Right lung (tissue), 5 donors: Measurements from ENCODE around the gene IWS1. TPM values are rescaled to one million over a fixed set of nuclear protein-coding genes. Genes with fewer than 3 reads are reported as not detected.

Experiments
- DNase-seq, 2 donors: peaks; one replicate each; pipeline ENCODE4 v3.0.0-alpha.2; 2013
- polyA plus RNA-seq, 5 donors: library from polyadenylated mRNA; unstranded; fragments of 120-200 nt; gene quantifications; one replicate each; pipeline versions ENCODE4 v1.2.1 to v1.2.3, GENCODE V29; 2013; ENCODE audit warnings: inconsistent platforms in 1 of 5, low replicate concordance in 1 of 5; ENCODE audit not compliant: insufficient read length in 5 of 5, insufficient read depth in 1 of 5

IWS1 gene
- polyA plus RNA-seq, 5 donors: 52.0 to 73.5 (median 66.0) TPM

DNA sequence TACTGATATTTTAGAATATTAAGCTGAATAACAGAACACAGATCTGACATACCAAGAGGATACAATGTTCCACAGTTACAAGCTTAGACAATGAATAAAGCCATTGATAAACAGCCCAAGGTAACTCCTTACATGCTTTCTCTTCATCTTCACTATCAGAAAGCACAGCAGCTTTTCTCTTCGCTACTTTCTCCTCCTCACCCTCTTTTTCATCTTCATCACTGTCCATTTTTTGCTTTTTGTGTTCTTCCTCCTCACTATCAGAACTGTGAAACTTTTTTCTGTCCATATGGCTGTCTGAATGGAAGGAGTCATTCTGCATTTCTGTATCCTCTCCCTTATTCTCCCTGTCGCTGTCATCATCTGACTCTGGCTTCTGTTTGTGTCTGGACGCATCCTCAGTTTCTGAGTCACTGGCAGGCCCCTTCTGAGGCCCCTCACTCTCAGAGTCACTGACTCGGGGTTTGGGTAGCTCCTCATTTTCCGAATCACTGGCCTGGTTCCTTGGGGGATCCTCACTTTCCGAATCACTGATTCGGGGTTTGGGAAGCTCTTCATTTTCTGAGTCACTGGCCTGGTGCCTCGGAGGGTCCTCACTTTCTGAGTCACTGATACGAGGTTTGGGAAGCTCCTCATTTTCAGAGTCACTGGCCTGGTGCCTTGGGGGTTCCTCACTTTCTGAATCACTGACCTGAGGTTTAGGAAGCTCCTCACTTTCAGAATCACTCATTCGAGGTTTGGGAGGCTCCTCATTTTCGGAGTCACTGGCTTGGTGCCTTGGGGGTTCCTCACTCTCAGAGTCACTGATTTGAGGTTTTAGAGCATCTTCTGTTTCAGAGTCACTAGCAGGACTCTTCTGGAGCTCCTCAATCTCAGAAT is 21.5 kb downstream of the IWS1 start:
- DNase-seq: no peak

DNA sequence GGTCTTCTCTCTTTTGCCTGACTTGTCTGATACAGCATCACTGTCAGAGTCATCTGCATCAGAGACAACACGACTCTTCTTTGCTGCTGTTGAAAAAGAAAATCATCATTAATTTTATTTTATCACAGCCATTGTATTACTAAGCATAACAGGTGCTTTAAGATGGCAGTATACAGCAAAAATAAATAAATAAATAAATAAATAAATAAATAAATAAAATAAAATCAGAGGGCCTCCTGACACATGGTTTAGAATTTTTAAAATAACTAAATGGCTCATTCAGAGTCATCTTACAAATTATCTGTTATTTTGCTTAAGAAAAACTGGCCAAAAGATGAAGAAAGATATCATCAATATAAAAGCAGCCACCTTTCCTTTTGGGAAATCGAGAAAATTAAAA is 22.8 kb downstream of the IWS1 start:
- DNase-seq: no peak

DNA sequence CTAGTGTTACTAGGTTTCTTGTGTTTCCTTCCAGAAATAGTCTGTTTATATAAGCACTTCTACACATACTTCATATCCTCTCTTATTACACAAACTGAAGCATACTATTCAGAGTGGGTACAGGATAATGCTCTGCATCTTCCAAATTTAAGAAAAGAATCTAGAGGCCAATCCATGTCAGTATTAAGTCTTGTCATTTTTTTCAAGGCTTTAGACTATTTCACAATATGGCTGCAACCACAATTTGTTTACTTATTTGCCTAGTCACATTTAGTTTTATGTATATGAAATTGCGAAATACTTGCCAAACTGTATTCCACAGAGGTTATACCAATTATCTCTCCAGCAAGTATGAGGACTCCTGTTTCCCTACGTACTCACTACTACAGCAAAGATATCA is 27.9 kb downstream of the IWS1 start:
- no peak for DNase-seq

DNA sequence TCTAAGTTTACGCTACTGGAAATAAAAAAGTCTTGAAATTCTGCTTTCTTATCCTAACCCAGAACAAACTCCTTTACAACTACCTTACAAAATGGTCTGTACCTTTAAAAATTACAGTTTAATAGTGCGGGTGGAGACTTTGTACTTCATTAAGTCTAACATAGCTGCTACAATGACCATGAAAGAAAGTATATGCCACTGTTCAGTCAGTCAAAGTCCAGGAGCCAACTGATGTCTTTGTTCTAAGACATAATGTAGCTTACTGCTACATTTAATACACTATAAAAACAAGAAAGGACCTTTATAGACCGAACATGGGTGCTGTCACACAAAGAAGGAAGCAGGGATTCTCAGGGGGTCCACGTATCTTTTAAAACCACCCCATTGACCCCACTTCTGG is 36.0 kb downstream of the IWS1 start:
- no peak for DNase-seq

DNA sequence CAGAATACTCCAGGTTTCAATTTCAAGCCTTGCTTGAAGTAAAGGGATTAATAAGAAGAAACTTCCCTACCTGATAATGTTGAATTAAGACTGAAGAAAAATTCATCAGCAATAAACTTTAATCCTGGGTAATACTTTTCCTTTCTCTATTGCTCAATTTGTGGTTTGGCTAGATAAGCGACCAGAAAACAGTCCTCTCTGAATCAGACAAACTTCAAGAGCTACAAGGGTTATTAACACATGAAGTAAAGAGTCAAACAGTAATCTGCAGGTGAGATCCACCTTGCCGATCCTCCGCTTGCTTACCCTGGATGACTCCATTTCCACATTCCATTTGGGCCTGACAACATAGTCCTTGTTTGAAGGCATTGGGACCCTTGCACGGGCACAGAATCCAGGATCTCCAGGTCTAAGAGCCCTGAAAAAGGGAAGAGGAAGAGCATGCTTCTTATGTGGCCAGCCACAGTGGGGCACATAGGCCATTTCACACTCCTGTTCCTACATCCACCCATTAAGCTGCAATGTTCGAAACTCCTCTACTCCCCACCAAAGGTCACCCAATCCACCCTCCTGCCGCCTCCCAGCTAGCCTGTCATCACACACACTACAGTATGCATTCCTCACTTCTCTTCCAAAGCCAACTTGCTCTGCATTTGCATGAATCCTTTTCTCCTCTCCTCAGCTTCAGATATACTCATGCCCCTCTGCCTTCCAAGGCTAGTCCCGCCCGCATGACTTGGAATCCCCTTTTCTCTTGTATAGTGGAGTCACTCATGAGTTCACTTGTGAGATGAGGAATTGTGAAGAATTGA is 39.8 kb downstream of the IWS1 start:
- no peak for DNase-seq

DNA sequence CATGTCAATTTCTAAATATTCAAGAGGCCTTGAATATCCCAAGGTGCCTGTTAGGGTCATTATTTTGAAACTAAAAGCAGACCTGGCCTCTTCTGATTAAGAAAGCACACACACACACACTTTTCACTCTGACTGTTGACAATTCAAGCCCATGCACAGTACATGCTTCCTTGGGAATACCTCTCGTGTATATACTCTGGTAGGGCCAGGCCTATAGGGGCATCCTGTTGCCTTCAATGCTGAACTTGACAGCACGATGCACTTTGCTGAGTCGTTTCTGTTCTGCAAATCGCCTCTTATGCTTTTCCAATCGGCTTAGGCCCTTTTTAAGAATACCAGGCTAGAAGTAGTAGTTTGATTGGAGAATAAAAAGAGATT is 40.6 kb downstream of the IWS1 start:
- no peak for DNase-seq

DNA sequence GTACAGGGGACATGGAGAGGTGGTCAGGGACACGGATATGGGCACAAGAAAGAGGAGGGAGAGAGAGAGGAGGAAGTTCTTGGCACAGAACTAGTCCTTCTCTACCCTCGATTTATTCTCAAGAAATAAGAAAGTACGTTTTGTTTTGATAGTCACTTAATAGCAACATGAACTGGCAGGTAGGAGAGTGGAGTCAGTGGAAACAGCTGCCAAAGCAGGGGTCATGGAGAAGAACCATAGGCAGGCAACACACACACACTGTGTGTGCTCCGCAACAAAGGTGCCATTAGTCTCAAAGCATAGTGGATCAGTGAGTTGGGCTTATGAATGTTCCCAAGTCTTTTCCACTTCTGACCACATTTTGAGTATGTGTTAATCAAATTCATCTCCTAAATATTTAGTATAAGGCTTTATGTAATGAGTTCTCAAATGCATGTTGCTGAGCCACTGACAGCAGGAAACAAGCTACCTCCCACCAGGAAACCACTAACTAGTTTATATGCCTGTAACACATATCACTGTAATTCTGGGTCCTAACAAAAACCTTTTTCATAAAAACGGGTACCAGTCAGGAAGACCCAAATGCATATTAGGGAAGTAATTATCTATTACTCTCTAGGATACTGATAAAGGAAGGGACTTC is 41.1 kb downstream of the IWS1 start:
- DNase-seq: no peak

DNA sequence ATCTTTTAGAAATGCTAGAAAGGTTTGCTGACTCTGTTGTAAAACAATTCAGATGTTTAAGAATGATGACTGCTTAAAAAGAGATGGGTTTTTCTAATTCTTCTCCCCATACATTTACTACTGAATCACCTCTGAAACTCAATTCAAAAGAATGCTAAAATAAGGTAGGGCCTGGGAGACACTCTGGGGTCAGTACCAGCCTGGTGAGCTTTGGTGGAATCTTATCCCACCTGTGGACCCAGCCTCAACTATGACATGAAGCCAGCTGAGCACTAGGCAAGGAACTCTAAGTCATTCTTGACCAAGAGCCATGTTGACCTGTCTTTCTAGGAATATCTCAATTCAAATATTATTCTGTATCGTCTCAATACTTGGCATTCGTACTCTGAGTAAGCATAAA is 44.3 kb downstream of the IWS1 start:
- DNase-seq: no peak

DNA sequence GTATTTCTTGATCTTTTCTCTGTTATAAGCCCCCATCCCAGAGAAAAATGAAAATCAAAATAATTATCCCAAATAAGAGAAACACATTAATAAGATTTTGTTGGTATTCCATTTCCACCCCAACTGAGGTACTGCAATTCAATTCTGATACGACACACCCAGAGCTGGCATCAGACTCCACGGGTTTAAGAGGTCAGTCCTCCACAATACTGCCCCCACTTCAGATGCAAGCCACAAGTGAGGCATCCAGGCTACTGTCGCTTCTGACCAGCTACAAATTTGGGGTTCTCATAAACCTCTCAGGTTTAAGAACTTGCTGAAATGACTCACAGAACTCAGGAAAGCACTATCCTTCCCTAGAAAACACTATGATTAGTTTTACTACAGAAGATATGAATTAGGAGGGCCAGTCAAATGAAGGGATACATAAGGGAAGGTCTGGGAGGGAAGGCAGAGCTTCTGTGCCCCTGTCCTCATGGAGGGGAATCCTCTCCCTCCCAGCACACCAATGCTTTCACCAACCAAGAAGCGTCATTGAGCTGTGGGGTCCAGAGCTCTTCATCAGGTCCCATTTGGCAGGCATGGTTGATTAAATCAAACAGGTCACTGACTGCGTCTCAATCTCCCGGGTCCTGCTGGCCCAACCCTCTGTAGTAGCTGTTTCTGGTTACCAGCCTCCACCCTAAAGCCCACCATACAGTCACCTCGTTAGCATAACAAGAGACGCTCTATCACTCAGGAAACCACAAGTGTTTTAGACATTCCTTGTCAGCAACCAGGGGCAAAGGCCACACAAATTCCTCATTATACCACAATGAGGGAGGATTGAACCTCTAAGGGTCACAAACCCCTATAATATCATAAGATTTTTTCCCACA is 46.2 kb downstream of the IWS1 start:
- DNase-seq: no peak

DNA sequence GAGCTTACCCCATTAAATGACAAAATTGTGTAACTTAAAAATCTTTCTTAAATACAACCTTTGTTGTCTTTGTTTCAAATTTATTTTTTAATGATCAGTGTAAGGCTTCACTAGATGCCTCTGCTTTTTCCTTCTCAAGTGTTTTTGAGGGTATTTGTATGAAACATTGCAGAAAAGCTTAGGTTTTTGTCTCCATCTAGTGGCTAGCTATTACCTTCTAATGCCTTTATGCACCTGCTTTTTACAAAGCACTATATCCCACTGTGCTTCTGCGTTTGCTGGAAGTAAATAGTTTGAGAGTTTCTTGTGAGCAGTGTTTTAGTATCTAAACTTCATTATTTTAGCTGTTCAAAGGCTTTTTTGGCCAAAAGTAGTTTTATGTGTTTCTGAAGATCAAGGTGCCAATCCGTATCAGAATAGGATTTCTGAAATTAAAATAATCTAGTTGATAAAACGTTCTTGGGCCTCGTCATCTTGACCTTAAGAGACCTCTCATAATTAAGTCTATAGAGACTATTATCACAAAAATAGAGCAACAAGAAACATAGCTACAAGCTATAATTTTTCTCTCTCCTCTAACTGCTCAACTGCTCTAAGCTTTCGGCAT is 47.0 kb downstream of the IWS1 start:
- peak in 1 of 2 donors; percentile 47 for DNase-seq

DNA sequence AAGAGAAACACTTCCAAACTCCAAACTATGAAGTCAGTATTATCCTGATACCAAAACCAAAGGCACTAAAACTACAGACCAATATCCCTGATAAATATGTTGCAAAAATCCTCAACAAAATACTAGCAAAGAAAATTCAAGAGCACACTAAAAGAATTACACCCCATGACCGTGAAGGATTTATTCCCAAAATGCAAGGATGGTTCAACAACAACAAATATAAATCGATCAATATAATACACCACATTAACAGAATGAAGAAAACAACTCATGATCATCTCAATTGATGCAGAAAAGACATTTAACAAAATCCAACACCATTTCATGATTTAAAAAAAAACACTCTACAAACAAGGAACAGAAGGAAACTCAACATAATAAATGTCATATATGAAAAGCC is 50.5 kb downstream of the IWS1 start:
- DNase-seq: no peak

DNA sequence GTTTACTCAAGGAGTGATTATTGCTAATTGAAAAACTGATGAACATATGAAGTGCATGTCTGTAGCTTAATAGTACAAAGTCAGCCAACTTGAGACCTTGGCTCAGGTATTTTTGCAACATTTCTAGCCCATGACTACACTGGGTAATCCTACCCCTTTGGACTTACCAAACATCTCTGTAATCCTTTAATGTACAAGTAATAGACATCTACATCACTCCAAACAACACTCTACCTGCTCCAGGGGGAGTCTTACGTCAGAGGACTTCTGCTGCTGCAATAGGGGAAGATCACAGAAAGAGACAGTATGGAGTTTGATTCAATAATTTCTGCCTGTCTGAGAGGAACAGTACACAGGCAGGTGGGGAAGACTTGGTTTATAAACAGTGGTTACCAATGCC is 54.0 kb downstream of the IWS1 start:
- no peak for DNase-seq

DNA sequence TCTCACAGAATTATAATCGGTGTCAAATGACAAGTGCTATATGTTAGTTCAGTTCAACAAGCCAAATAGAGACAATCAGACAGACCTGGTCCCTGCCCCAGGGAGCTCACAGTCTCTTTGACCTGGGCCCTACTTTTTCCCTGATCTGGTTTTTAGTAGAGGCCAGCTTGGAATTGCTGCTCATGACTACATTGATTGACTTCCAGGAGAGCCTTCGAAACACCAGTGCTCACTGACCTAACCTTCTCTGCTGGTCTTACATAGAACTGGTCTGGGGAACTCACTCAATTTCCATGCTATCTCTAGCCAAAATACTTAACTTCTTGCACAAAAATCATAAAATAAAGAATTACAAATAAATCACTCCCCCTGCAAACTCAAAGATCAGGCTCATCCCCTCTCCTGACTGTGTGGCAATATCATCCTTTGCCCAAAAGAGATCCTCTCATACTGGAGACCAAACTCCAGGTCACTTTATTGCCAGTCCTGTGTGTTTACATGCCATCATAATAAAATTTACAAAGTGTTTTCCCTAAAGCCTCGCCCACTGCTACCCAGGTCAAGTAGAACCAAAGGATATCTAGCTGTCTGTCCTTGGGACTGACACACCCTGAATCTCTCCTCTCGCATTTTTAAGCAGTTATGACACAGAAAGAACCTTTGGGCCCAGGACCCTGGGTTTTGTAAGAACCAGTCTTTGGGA is 54.9 kb downstream of the IWS1 start:
- DNase-seq: no peak

DNA sequence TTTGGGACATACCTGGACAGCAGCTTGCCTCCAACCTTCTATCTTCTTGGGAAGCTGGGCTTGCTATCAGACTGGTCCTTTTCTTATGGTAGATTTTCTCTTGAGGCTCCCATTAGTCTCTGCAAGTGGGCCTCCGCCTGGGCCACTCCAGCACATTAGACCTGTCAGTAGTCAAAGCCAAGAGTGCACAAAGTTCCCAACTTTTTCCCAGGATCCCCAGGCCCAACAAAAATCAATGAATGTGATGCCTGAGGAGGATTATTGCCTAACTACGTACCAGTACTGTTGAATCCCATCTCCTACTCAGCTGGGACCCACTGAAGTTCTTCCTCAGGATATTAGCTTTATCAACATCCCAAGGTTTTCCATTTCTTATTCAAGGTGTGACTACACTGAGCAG is 56.3 kb downstream of the IWS1 start:
- DNase-seq: no peak

DNA sequence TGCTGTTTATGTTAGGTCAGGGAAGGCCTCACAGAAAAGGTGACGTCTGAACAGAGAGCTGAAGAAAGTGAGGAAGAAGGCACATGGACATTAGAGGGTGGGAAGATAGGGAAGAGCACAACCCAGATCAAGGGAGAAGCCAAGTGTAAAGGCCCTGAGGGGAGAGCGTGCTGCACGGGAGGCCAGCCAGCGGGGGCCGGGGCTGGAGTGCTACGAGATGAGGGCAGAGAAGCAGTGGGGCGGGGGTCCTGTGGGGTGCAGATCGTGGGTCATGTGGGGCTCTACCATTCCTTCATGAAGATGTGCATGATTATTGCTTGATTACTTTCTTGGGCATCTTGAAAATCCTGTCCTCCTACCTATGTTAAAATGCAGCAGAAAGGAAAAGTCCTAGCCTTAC is 57.2 kb downstream of the IWS1 start:
- DNase-seq: no peak

DNA sequence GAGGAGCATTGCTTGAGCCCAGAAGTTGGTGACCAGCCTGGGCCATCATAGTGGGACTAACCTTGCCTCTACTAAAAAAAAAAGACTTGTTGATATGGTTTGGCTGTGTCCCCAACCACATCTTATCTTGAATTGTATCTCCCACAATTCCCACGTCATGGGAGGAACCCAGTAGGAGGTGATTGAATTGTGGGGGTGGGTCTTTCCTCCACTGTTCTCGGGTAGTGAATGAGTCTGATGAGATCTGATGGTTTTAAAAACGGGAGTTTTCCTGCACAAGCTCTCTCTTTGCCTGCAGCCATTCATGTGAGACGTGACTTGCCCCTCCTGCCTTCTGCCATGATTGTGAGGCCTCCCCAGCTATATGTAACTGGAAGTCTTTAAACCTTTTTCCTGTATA is 61.0 kb downstream of the IWS1 start:
- no peak for DNase-seq

DNA sequence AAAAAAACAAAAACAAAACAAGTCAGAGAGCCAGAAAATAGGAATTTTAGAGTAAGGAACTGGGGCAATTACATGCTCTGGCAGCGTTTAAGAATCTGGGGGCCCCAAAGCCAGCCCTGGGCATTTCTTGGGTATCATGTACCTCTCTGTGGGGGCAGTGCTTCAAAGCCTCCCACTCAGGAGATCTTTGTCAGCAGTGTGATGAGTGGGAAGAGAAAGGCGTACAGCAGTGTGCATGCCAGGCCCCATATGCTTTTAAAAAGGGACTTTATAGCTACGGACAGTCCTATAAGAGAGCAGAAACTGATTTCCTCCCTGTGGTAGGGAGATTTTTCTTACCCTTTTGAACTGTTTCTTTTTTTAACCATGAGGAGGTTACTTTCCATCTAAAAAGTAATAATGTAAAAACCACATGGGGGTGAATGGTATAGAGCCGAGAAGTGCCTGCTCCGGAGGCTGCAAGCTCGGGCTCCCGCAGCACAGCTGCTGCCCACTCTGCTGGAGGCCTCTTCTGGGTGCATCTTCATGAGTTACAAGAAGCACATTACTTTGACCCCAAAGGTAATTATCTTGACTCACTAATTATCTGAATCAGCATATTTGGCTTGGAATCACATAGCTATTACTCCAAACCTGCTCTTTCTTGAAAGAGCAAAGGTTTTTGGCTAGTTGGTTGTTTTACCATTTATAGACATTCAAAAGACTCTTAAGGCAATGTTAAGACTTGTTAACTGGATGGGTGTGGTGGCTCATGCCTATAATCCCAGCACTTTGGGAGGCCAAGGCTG is 61.6 kb downstream of the IWS1 start:
- DNase-seq: no peak

DNA sequence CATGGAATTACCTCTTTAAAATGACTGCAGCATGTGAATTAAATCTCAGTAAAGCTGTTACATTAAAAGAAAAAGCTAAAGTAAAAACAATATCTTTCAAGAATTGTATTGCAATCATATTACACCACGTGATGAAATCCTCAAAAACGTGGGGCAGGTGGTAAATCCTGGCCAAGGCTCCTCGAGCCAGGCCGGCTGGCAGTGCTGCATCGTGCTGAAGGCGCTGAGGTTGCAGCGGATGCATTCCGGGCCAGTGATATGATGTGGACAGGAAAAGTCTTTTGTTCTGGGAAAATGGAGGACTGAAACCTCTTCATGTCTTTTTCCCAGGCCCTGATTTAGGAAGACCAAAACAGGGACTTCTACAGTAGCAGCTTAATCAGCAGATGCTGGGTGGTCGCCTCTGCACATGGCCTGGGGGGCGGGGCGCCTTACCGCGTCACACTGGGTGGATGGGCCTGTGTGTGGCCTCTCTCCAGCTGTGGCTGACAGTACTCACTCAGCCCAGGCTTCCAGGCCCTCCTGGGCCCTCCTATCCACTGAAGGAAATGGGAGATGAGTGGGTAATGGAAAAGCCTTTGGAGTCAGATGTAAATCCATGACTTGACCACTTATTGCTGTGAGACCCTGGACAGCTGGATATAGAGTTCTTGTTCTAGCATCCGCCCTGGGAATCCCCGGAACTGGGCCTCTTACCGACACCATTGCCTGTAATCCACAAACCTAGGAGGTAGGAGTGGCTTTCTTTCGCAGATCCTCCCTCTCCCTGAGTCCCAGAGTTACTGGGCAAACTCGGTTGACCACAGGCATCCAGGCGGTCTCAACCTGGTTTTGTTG is 62.9 kb downstream of the IWS1 start:
- peak in 1 of 2 donors; percentile 17 for DNase-seq

DNA sequence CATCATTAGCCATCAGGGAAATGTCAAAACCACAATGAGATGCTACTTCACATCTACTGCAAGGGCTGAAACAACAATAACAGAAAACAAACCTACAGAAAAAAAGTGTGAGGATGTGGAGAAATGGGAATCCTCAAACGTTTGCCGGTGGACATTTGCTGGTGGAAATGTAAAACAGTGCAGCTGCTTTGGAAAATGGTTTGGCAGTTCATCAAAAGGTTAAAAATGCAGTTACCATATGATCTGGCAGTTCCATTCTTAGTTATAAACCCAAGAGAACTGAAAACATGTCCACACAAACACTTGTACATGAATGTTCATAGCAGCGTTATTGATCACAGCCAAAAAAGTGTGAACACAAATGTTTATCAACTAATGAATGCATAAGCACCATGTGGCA is 63.8 kb downstream of the IWS1 start:
- DNase-seq: no peak
